Endothelial cell of umbilical vein (primary cell): ENCODE measurements around the gene PCLO. TPM values are rescaled to one million over a fixed set of nuclear protein-coding genes. Genes with fewer than 3 reads are reported as not detected.
A peak's percentile ranks its signal among the peaks of the same experiment; 100 is the strongest.

Source experiments
- BruUV-seq: library from RNA; stranded (reverse); fragments of 400-500 nt; replicated peaks from 2 replicates; lab custom pipeline; 2021; lab: Mats Ljungman, UMichigan
- CTCF ChIA-PET: fragments of 300-600, 350-600 bp; sonication (Branson Sonifier 250); formaldehyde crosslinking; loops from one replicate; lab custom pipeline; 2021; ENCODE audit warnings: antibody characterized with exemption, inconsistent platforms; lab: Charles Lee
- POLR2A ChIA-PET: fragments of 300-600, 350-600 bp; sonication (Branson Sonifier 250); formaldehyde crosslinking; loops from one replicate; lab custom pipeline; 2021; ENCODE audit warnings: antibody characterized with exemption, inconsistent platforms; lab: Charles Lee
- DNase-seq: peaks from one replicate; pipeline ENCODE4 v3.0.0-alpha.2; 2011; ENCODE audit warnings: low read depth, low spot score
- FAIRE-seq: peaks from 2 replicates; lab custom pipeline; 2011; peaks lifted over from hg19 to GRCh38; lab: Jason Lieb, UNC
- H2AFZ ChIP-seq: 2 replicates; pipeline ENCODE4 v1.6.0; 2012; ENCODE audit warnings: low read depth, low read length, control low read depth, inconsistent platforms
- H3K27ac ChIP-seq: 2 replicates; pipeline ENCODE4 v1.5.1; 2011; ENCODE audit warnings: low read depth, mild to moderate bottlenecking, control low read depth, low read length, moderate library complexity; ENCODE audit not compliant: insufficient read depth
- H3K27me3 ChIP-seq, 2 experiments: 2 replicates each; pipeline versions ENCODE4 v1.6.0 to v1.6.1; 2011; ENCODE audit warnings: low read length in 2 of 2, mixed read lengths in 1 of 2; ENCODE audit not compliant: control insufficient read depth in 2 of 2, insufficient read depth in 2 of 2
- H3K36me3 ChIP-seq, 2 experiments: 2 replicates in 1 of 2; 3 replicates in 1 of 2; pipeline ENCODE4 v1.5.1; 2011; ENCODE audit warnings: low read length in 2 of 2, mild to moderate bottlenecking in 1 of 2, moderate library complexity in 1 of 2; ENCODE audit not compliant: control insufficient read depth in 2 of 2, insufficient read depth in 2 of 2; ENCODE audit errors: extremely low read depth in 1 of 2
- H3K4me1 ChIP-seq: 3 replicates; pipeline ENCODE4 v1.5.1; 2011; ENCODE audit warnings: mild to moderate bottlenecking, low read length; ENCODE audit not compliant: control insufficient read depth, insufficient read depth; ENCODE audit errors: extremely low read depth
- H3K4me2 ChIP-seq: 2 replicates; pipeline ENCODE4 v1.6.1; 2011; ENCODE audit warnings: low read length, control low read depth, mixed read lengths; ENCODE audit not compliant: insufficient read depth
- H3K4me3 ChIP-seq, 3 experiments: fragments of 200-600 bp in 1 of 3; sonication (generic), shearing (Covaris generic) in 1 of 3; replicated peaks in 1 of 3; 2 replicates each; pipeline ENCODE4 v1.5.1; 2011 to 2016; ENCODE audit warnings: control low read depth in 3 of 3, low read length in 3 of 3, mild to moderate bottlenecking in 2 of 3, inconsistent platforms in 1 of 3, low read depth in 1 of 3, moderate library complexity in 1 of 3; ENCODE audit not compliant: insufficient read depth in 1 of 3
- H3K79me2 ChIP-seq: 2 replicates; pipeline ENCODE4 v1.6.0; 2012; ENCODE audit warnings: low read length, inconsistent platforms; ENCODE audit not compliant: control insufficient read depth, insufficient read depth
- H3K9ac ChIP-seq: replicated peaks from 2 replicates; pipeline ENCODE3; 2011; ENCODE audit warnings: low read length, control low read depth; ENCODE audit not compliant: insufficient read depth; ENCODE audit errors: extremely low read depth
- H3K9me1 ChIP-seq: replicated peaks from 3 replicates; pipeline ENCODE4 v1.6.0; 2011; ENCODE audit warnings: mild to moderate bottlenecking, low read length; ENCODE audit not compliant: control insufficient read depth, insufficient read depth; ENCODE audit errors: extremely low read depth
- H3K9me3 ChIP-seq: replicated peaks from 2 replicates; pipeline ENCODE4 v1.5.1; 2012; ENCODE audit warnings: low read length, inconsistent platforms; ENCODE audit not compliant: control insufficient read depth, insufficient read depth
- H4K20me1 ChIP-seq: replicated peaks from 2 replicates; pipeline ENCODE3; 2011; ENCODE audit warnings: mild to moderate bottlenecking, low read length; ENCODE audit not compliant: control insufficient read depth, insufficient read depth; ENCODE audit errors: extremely low read depth
- FOS ChIP-seq: IDR thresholded peaks from 2 replicates; pipeline ENCODE4 v1.6.1; 2011; ENCODE audit warnings: mild to moderate bottlenecking, low read length, moderate library complexity, borderline replicate concordance; ENCODE audit not compliant: insufficient read depth
- GATA2 ChIP-seq: IDR thresholded peaks from 2 replicates; pipeline ENCODE4 v1.7.0; 2011; ENCODE audit warnings: low read depth, mild to moderate bottlenecking, moderate library complexity, mixed read lengths, low read length; ENCODE audit not compliant: insufficient read length, insufficient read depth
- MYC ChIP-seq: IDR thresholded peaks from one replicate; pipeline ENCODE4 v1.6.1; 2011; ENCODE audit warnings: mild to moderate bottlenecking, low read depth, low read length
- POLR2AphosphoS5 ChIP-seq: IDR thresholded peaks from 2 replicates; pipeline ENCODE4 v1.6.1; 2012; ENCODE audit warnings: low read depth, mild to moderate bottlenecking, control low read depth, low read length, moderate library complexity; ENCODE audit not compliant: insufficient read depth
- dilution Hi-C: fragments of 300-500 bp; cut with MboI; formaldehyde crosslinking; loops from one replicate; pipeline ENCODE4 v1.15.0; 2019; ENCODE audit warnings: low sequenced_read_pairs; ENCODE audit not compliant: extremely low pct_ligation_motif_present
- intact Hi-C: fragments of 100-400 bp; cut with micrococcal nuclease; formaldehyde crosslinking; loops from one replicate; pipeline ENCODE4 v1.10.0; 2022
- polyA plus RNA-seq, 4 experiments: library from polyadenylated mRNA; depleted of rRNA in 3 of 4; stranded (reverse) in 3 of 4; unstranded in 1 of 4; fragments of >200 nt; gene quantifications; 2 replicates each; pipeline versions ENCODE4 v1.2.1 to v1.2.3, GENCODE V29; 2011 to 2012; ENCODE audit warnings: missing spikeins in 1 of 4
- total RNA-seq: library from RNA; stranded (reverse); gene quantifications from 2 replicates; pipeline ENCODE4 v1.2.3, GENCODE V29; 2021
- TF ChIP-seq, protein P1 (sequence below), 2 donors: IDR thresholded peaks; 1 replicate in 1 of 2; 2 replicates in 1 of 2; pipeline ENCODE4 v1.5.1; 2011; ENCODE audit warnings: low read length in 2 of 2, mild to moderate bottlenecking in 2 of 2, moderate library complexity in 2 of 2, control low read depth in 1 of 2, inconsistent platforms in 1 of 2, low read depth in 1 of 2; ENCODE audit not compliant: insufficient read depth in 1 of 2; ENCODE audit errors: extremely low read depth in 1 of 2
- TF ChIP-seq, protein P2 (sequence below): IDR thresholded peaks from 2 replicates; pipeline ENCODE4 v1.6.1; 2011; ENCODE audit not compliant: insufficient read depth, insufficient read length

Gene PCLO
- total and polyA plus RNA-seq, 2 donors (not counting 3 experiments of a cell fraction or from before 2014, with no cell fraction given), result 0.04 to 0.75 TPM

DNA sequence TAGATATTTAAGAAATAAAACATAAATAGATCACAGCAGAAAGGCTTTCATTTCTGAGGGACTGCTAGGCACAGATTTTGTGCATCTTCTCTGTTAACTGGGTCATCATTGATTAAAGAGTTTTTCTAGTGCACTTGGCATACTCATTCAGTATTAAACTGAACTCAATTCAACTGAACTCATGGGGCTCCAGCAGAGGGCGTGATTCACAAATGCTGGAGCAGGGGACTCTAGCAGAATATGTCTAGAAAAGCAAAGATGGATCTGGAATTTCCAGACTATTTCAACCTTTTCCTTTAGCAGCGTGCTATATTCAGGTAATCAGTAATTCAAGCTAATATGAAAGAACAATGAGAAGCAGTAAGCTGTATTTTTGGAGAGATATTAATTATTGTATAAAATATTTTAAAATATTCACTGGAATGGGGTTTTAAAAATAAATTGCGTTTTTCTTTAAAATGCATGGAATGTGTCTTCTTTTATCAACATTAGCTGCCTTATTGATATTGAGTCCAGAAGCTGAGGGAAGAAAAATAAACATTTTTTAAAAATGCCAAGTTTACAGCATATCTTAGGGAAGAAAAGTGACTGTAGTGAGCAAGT is 422.3 kb downstream of the PCLO start:
- Histone ChIP-seq H3K36me3 (no peaks in the 10 kb centered on the region), H2AFZ (no peak overlapping the region), H3K4me1 (no peaks in the 10 kb centered on the region), H3K4me3 (no peak overlapping the region), H3K27me3 (no peaks in the 10 kb centered on the region), H3K9me1 (no peaks in the 10 kb centered on the region), H3K79me2 (no peaks in the 10 kb centered on the region), H3K9ac (no peak overlapping the region), H3K27ac (no peak overlapping the region), H3K9me3 (no peaks in the 10 kb centered on the region), H4K20me1 (no peaks in the 10 kb centered on the region), H3K4me2 (no peak overlapping the region)
- DNase-seq (peak; percentile 51), FAIRE-seq (peak; percentile 77)
- ChIA-PET CTCF (interaction anchor here (0.6 to 2.8 kb wide), 13 partner anchors 9 to 919 kb away, joined by 3 to 18 read pairs (median 4); no protein-coding TSS in a partner anchor), POLR2A (no interaction called here)
- intact Hi-C loops (loop anchor here (1.0 to 5.0 kb wide), 6 partner anchors 64 to 917 kb away; no protein-coding TSS in a partner anchor), dilution Hi-C loops (no loop called here)
- no TSS peak for BruUV-seq
- no peak for TF ChIP-seq GATA2
- TF ChIP-seq POLR2AphosphoS5, result no peak
- TF ChIP-seq, protein P1, sequence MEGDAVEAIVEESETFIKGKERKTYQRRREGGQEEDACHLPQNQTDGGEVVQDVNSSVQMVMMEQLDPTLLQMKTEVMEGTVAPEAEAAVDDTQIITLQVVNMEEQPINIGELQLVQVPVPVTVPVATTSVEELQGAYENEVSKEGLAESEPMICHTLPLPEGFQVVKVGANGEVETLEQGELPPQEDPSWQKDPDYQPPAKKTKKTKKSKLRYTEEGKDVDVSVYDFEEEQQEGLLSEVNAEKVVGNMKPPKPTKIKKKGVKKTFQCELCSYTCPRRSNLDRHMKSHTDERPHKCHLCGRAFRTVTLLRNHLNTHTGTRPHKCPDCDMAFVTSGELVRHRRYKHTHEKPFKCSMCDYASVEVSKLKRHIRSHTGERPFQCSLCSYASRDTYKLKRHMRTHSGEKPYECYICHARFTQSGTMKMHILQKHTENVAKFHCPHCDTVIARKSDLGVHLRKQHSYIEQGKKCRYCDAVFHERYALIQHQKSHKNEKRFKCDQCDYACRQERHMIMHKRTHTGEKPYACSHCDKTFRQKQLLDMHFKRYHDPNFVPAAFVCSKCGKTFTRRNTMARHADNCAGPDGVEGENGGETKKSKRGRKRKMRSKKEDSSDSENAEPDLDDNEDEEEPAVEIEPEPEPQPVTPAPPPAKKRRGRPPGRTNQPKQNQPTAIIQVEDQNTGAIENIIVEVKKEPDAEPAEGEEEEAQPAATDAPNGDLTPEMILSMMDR (IDR thresholded peaks at IDR 0.05; ENCODE audit: extremely low read depth in 1 of 2, insufficient read depth in 1 of 2, low read depth in 1 of 2, low read length in 2 of 2), result peak; percentile 64 to 74
- no peak for TF ChIP-seq FOS
- TF ChIP-seq, protein P2, sequence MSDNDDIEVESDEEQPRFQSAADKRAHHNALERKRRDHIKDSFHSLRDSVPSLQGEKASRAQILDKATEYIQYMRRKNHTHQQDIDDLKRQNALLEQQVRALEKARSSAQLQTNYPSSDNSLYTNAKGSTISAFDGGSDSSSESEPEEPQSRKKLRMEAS, result no peak
- no peak for TF ChIP-seq MYC
